ENCODE data around the gene RARRES2. TPM values are rescaled to one million over a fixed set of nuclear protein-coding genes. Genes with fewer than 3 reads are reported as not detected.
"Not testable (repeated sequence)": the region's sequence is repeated elsewhere in the genome, so short reads cannot be mapped to it uniquely, and the experiment has no call there.

Gene RARRES2
- polyA plus RNA-seq, 1 donor (not counting 4 experiments of a cell fraction or from before 2014, with no cell fraction given): not detected

- H3K9ac ChIP-seq (ENCODE audit: control insufficient read depth, extremely low read depth, insufficient read depth, low read length): no peak overlapping the region
- no peak overlapping the region for H3K4me2 ChIP-seq (ENCODE audit: control insufficient read depth, extremely low read depth, insufficient read depth, low read depth, low read length)
- FAIRE-seq: no peak
- H3K4me3 ChIP-seq (ENCODE audit: control insufficient read depth in 2 of 3, extremely low read depth in 1 of 3, insufficient read depth in 2 of 3, low read depth in 1 of 3, low read length in 3 of 3): no peak overlapping the region
- dilution Hi-C loops (cut with MboI; ENCODE audit: extremely low pct_ligation_motif_present, low sequenced_read_pairs): no loop called here
- H3K27me3 ChIP-seq (ENCODE audit: control insufficient read depth, extremely low read depth, insufficient read depth, low read length): no peaks in the 10 kb centered on the region
- no peaks in the 10 kb centered on the region for H3K79me2 ChIP-seq (ENCODE audit: control insufficient read depth, insufficient read depth, low read length)
- H3K4me1 ChIP-seq (ENCODE audit: control insufficient read depth, extremely low read depth, insufficient read depth, low read length): no peaks in the 10 kb centered on the region
- no peak overlapping the region for H2AFZ ChIP-seq (ENCODE audit: control insufficient read depth, low read length)
- no peaks in the 10 kb centered on the region for H3K9me3 ChIP-seq (ENCODE audit: control insufficient read depth, low read depth, low read length)
- peaks cover 0 to 2% of the 10 kb centered on the region in 2 experiments for H3K36me3 ChIP-seq (ENCODE audit: control insufficient read depth in 2 of 2, extremely low read depth in 1 of 2, insufficient read depth in 2 of 2, low read length in 2 of 2)
- H4K20me1 ChIP-seq (ENCODE audit: control insufficient read depth, extremely low read depth, insufficient read depth, low read length): no peaks in the 10 kb centered on the region
- DNase-seq (ENCODE audit: low read depth, low spot score): no peak
- no peaks in the 10 kb centered on the region for H3K9me1 ChIP-seq (ENCODE audit: control insufficient read depth, extremely low read depth, insufficient read depth, low read length)
- no peak overlapping the region for H3K27ac ChIP-seq (ENCODE audit: control insufficient read depth, insufficient read depth, low read length)
- TF ChIP-seq, protein P1, sequence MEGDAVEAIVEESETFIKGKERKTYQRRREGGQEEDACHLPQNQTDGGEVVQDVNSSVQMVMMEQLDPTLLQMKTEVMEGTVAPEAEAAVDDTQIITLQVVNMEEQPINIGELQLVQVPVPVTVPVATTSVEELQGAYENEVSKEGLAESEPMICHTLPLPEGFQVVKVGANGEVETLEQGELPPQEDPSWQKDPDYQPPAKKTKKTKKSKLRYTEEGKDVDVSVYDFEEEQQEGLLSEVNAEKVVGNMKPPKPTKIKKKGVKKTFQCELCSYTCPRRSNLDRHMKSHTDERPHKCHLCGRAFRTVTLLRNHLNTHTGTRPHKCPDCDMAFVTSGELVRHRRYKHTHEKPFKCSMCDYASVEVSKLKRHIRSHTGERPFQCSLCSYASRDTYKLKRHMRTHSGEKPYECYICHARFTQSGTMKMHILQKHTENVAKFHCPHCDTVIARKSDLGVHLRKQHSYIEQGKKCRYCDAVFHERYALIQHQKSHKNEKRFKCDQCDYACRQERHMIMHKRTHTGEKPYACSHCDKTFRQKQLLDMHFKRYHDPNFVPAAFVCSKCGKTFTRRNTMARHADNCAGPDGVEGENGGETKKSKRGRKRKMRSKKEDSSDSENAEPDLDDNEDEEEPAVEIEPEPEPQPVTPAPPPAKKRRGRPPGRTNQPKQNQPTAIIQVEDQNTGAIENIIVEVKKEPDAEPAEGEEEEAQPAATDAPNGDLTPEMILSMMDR (optimal IDR thresholded peaks at IDR 0.05 in 1 of 3, IDR thresholded peaks at IDR 0.05 in 1 of 3, conservative IDR thresholded peaks at IDR 0.05 in 1 of 3; ENCODE audit: extremely low read depth in 1 of 3, insufficient read depth in 2 of 3, low read length in 3 of 3): no peak
- TF ChIP-seq EZH2 (IDR thresholded peaks at IDR 0.05; ENCODE audit: low read length): no peak
Measured at GRCh38 chr7:150388306-150388705, 46.9 kb upstream of the RARRES2 start.

GRCh38 chr7:150385884-150386283, 44.5 kb upstream of the RARRES2 start:
- H3K4me3 ChIP-seq (ENCODE audit: control insufficient read depth in 2 of 3, extremely low read depth in 1 of 3, insufficient read depth in 2 of 3, low read depth in 1 of 3, low read length in 3 of 3); H3K9me1 ChIP-seq (ENCODE audit: control insufficient read depth, extremely low read depth, insufficient read depth, low read length); H3K9me3 ChIP-seq (ENCODE audit: control insufficient read depth, low read depth, low read length); H3K27ac ChIP-seq (ENCODE audit: control insufficient read depth, insufficient read depth, low read length); DNase-seq (ENCODE audit: low read depth, low spot score); FAIRE-seq; H3K36me3 ChIP-seq (ENCODE audit: control insufficient read depth in 2 of 2, extremely low read depth in 1 of 2, insufficient read depth in 2 of 2, low read length in 2 of 2); dilution Hi-C loops (cut with MboI; ENCODE audit: extremely low pct_ligation_motif_present, low sequenced_read_pairs); H3K4me2 ChIP-seq (ENCODE audit: control insufficient read depth, extremely low read depth, insufficient read depth, low read depth, low read length); H4K20me1 ChIP-seq (ENCODE audit: control insufficient read depth, extremely low read depth, insufficient read depth, low read length); H3K79me2 ChIP-seq (ENCODE audit: control insufficient read depth, insufficient read depth, low read length); H3K9ac ChIP-seq (ENCODE audit: control insufficient read depth, extremely low read depth, insufficient read depth, low read length); H3K27me3 ChIP-seq (ENCODE audit: control insufficient read depth, extremely low read depth, insufficient read depth, low read length); H2AFZ ChIP-seq (ENCODE audit: control insufficient read depth, low read length); H3K4me1 ChIP-seq (ENCODE audit: control insufficient read depth, extremely low read depth, insufficient read depth, low read length): not testable (repeated sequence)

- no peaks in the 10 kb centered on the region for H4K20me1 ChIP-seq (ENCODE audit: control insufficient read depth, extremely low read depth, insufficient read depth, low read length)
- no peak for TF ChIP-seq EZH2 (IDR thresholded peaks at IDR 0.05; ENCODE audit: low read length)
- TF ChIP-seq, protein P1 (optimal IDR thresholded peaks at IDR 0.05 in 1 of 3, IDR thresholded peaks at IDR 0.05 in 1 of 3, conservative IDR thresholded peaks at IDR 0.05 in 1 of 3; ENCODE audit: extremely low read depth in 1 of 3, insufficient read depth in 2 of 3, low read length in 3 of 3): no peak
- FAIRE-seq: no peak
Measured at GRCh38 chr7:150385302-150385723, 43.9 kb upstream of the RARRES2 start.

More at GRCh38 chr7:150385302-150385723, 43.9 kb upstream of the RARRES2 start:
- dilution Hi-C loops (cut with MboI; ENCODE audit: extremely low pct_ligation_motif_present, low sequenced_read_pairs): no loop called here
- H3K9ac ChIP-seq (ENCODE audit: control insufficient read depth, extremely low read depth, insufficient read depth, low read length): no peak overlapping the region
- no peaks in the 10 kb centered on the region for H3K27me3 ChIP-seq (ENCODE audit: control insufficient read depth, extremely low read depth, insufficient read depth, low read length)
- H3K4me1 ChIP-seq (ENCODE audit: control insufficient read depth, extremely low read depth, insufficient read depth, low read length): peaks cover 8% of the 10 kb centered on the region
- H3K9me3 ChIP-seq (ENCODE audit: control insufficient read depth, low read depth, low read length): no peaks in the 10 kb centered on the region
- H3K79me2 ChIP-seq (ENCODE audit: control insufficient read depth, insufficient read depth, low read length): peaks cover 5% of the 10 kb centered on the region
- H3K4me3 ChIP-seq (ENCODE audit: control insufficient read depth in 2 of 3, extremely low read depth in 1 of 3, insufficient read depth in 2 of 3, low read depth in 1 of 3, low read length in 3 of 3): no peak overlapping the region
- no peak overlapping the region for H2AFZ ChIP-seq (ENCODE audit: control insufficient read depth, low read length)
- H3K9me1 ChIP-seq (ENCODE audit: control insufficient read depth, extremely low read depth, insufficient read depth, low read length): no peaks in the 10 kb centered on the region
- H3K27ac ChIP-seq (ENCODE audit: control insufficient read depth, insufficient read depth, low read length): no peak overlapping the region
- H3K36me3 ChIP-seq (ENCODE audit: control insufficient read depth in 2 of 2, extremely low read depth in 1 of 2, insufficient read depth in 2 of 2, low read length in 2 of 2): peaks cover 0 to 2% of the 10 kb centered on the region in 2 experiments
- no peak overlapping the region for H3K4me2 ChIP-seq (ENCODE audit: control insufficient read depth, extremely low read depth, insufficient read depth, low read depth, low read length)
- DNase-seq (ENCODE audit: low read depth, low spot score): no peak
